Endothelial cell of umbilical vein (primary cell): Measurements from ENCODE around the gene PTPN2. TPM values are rescaled to one million over a fixed set of nuclear protein-coding genes. Genes with fewer than 3 reads are reported as not detected.

ENCODE experiments used
- BruUV-seq: library from RNA; stranded (reverse); fragments of 400-500 nt; replicated peaks from 2 replicates; lab custom pipeline; 2021; lab: Mats Ljungman, UMichigan
- CTCF ChIA-PET: fragments of 300-600, 350-600 bp; sonication (Branson Sonifier 250); formaldehyde crosslinking; loops from one replicate; lab custom pipeline; 2021; ENCODE audit warnings: antibody characterized with exemption, inconsistent platforms; lab: Charles Lee
- POLR2A ChIA-PET: fragments of 300-600, 350-600 bp; sonication (Branson Sonifier 250); formaldehyde crosslinking; loops from one replicate; lab custom pipeline; 2021; ENCODE audit warnings: antibody characterized with exemption, inconsistent platforms; lab: Charles Lee
- DNase-seq: peaks from one replicate; pipeline ENCODE4 v3.0.0-alpha.2; 2011; ENCODE audit warnings: low read depth, low spot score
- FAIRE-seq: peaks from 2 replicates; lab custom pipeline; 2011; peaks lifted over from hg19 to GRCh38; lab: Jason Lieb, UNC
- H2AFZ ChIP-seq: 2 replicates; pipeline ENCODE4 v1.6.0; 2012; ENCODE audit warnings: low read depth, low read length, control low read depth, inconsistent platforms
- H3K27ac ChIP-seq: 2 replicates; pipeline ENCODE4 v1.5.1; 2011; ENCODE audit warnings: low read depth, mild to moderate bottlenecking, control low read depth, low read length, moderate library complexity; ENCODE audit not compliant: insufficient read depth
- H3K27me3 ChIP-seq, 2 experiments: 2 replicates each; pipeline versions ENCODE4 v1.6.0 to v1.6.1; 2011; ENCODE audit warnings: low read length in 2 of 2, mixed read lengths in 1 of 2; ENCODE audit not compliant: control insufficient read depth in 2 of 2, insufficient read depth in 2 of 2
- H3K36me3 ChIP-seq, 2 experiments: 2 replicates in 1 of 2; 3 replicates in 1 of 2; pipeline ENCODE4 v1.5.1; 2011; ENCODE audit warnings: low read length in 2 of 2, mild to moderate bottlenecking in 1 of 2, moderate library complexity in 1 of 2; ENCODE audit not compliant: control insufficient read depth in 2 of 2, insufficient read depth in 2 of 2; ENCODE audit errors: extremely low read depth in 1 of 2
- H3K4me1 ChIP-seq: 3 replicates; pipeline ENCODE4 v1.5.1; 2011; ENCODE audit warnings: mild to moderate bottlenecking, low read length; ENCODE audit not compliant: control insufficient read depth, insufficient read depth; ENCODE audit errors: extremely low read depth
- H3K4me2 ChIP-seq: 2 replicates; pipeline ENCODE4 v1.6.1; 2011; ENCODE audit warnings: low read length, control low read depth, mixed read lengths; ENCODE audit not compliant: insufficient read depth
- H3K4me3 ChIP-seq, 3 experiments: fragments of 200-600 bp in 1 of 3; sonication (generic), shearing (Covaris generic) in 1 of 3; replicated peaks in 1 of 3; 2 replicates each; pipeline ENCODE4 v1.5.1; 2011 to 2016; ENCODE audit warnings: control low read depth in 3 of 3, low read length in 3 of 3, mild to moderate bottlenecking in 2 of 3, inconsistent platforms in 1 of 3, low read depth in 1 of 3, moderate library complexity in 1 of 3; ENCODE audit not compliant: insufficient read depth in 1 of 3
- H3K79me2 ChIP-seq: 2 replicates; pipeline ENCODE4 v1.6.0; 2012; ENCODE audit warnings: low read length, inconsistent platforms; ENCODE audit not compliant: control insufficient read depth, insufficient read depth
- H3K9ac ChIP-seq: replicated peaks from 2 replicates; pipeline ENCODE3; 2011; ENCODE audit warnings: low read length, control low read depth; ENCODE audit not compliant: insufficient read depth; ENCODE audit errors: extremely low read depth
- H3K9me1 ChIP-seq: replicated peaks from 3 replicates; pipeline ENCODE4 v1.6.0; 2011; ENCODE audit warnings: mild to moderate bottlenecking, low read length; ENCODE audit not compliant: control insufficient read depth, insufficient read depth; ENCODE audit errors: extremely low read depth
- H3K9me3 ChIP-seq: replicated peaks from 2 replicates; pipeline ENCODE4 v1.5.1; 2012; ENCODE audit warnings: low read length, inconsistent platforms; ENCODE audit not compliant: control insufficient read depth, insufficient read depth
- H4K20me1 ChIP-seq: replicated peaks from 2 replicates; pipeline ENCODE3; 2011; ENCODE audit warnings: mild to moderate bottlenecking, low read length; ENCODE audit not compliant: control insufficient read depth, insufficient read depth; ENCODE audit errors: extremely low read depth
- EZH2 ChIP-seq: IDR thresholded peaks from 2 replicates; pipeline ENCODE4 v1.6.1; 2012; ENCODE audit warnings: borderline replicate concordance, low read depth, mild to moderate bottlenecking, moderate library complexity, low read length, inconsistent platforms; ENCODE audit not compliant: severe bottlenecking
- FOS ChIP-seq: IDR thresholded peaks from 2 replicates; pipeline ENCODE4 v1.6.1; 2011; ENCODE audit warnings: mild to moderate bottlenecking, low read length, moderate library complexity, borderline replicate concordance; ENCODE audit not compliant: insufficient read depth
- GATA2 ChIP-seq: IDR thresholded peaks from 2 replicates; pipeline ENCODE4 v1.7.0; 2011; ENCODE audit warnings: low read depth, mild to moderate bottlenecking, moderate library complexity, mixed read lengths, low read length; ENCODE audit not compliant: insufficient read length, insufficient read depth
- JUN ChIP-seq: IDR thresholded peaks from 2 replicates; pipeline ENCODE4 v1.6.1; 2011; ENCODE audit warnings: borderline replicate concordance, low read depth; ENCODE audit not compliant: insufficient read length, insufficient read depth
- MAX ChIP-seq: IDR thresholded peaks from 2 replicates; pipeline ENCODE4 v1.6.1; 2011; ENCODE audit not compliant: insufficient read depth, insufficient read length
- MYC ChIP-seq: IDR thresholded peaks from one replicate; pipeline ENCODE4 v1.6.1; 2011; ENCODE audit warnings: mild to moderate bottlenecking, low read depth, low read length
- POLR2A ChIP-seq: IDR thresholded peaks from 2 replicates; pipeline ENCODE4 v1.6.1; 2012; ENCODE audit warnings: low read depth, mild to moderate bottlenecking, control low read depth, low read length
- POLR2AphosphoS5 ChIP-seq: IDR thresholded peaks from 2 replicates; pipeline ENCODE4 v1.6.1; 2012; ENCODE audit warnings: low read depth, mild to moderate bottlenecking, control low read depth, low read length, moderate library complexity; ENCODE audit not compliant: insufficient read depth
- dilution Hi-C: fragments of 300-500 bp; cut with MboI; formaldehyde crosslinking; loops from one replicate; pipeline ENCODE4 v1.15.0; 2019; ENCODE audit warnings: low sequenced_read_pairs; ENCODE audit not compliant: extremely low pct_ligation_motif_present
- intact Hi-C: fragments of 100-400 bp; cut with micrococcal nuclease; formaldehyde crosslinking; loops from one replicate; pipeline ENCODE4 v1.10.0; 2022
- polyA plus RNA-seq, 4 experiments: library from polyadenylated mRNA; depleted of rRNA in 3 of 4; stranded (reverse) in 3 of 4; unstranded in 1 of 4; fragments of >200 nt; gene quantifications; 2 replicates each; pipeline versions ENCODE4 v1.2.1 to v1.2.3, GENCODE V29; 2011 to 2012; ENCODE audit warnings: missing spikeins in 1 of 4
- total RNA-seq: library from RNA; stranded (reverse); gene quantifications from 2 replicates; pipeline ENCODE4 v1.2.3, GENCODE V29; 2021
- TF ChIP-seq, protein P1 (sequence below), 2 donors: IDR thresholded peaks; 1 replicate in 1 of 2; 2 replicates in 1 of 2; pipeline ENCODE4 v1.5.1; 2011; ENCODE audit warnings: low read length in 2 of 2, mild to moderate bottlenecking in 2 of 2, moderate library complexity in 2 of 2, control low read depth in 1 of 2, inconsistent platforms in 1 of 2, low read depth in 1 of 2; ENCODE audit not compliant: insufficient read depth in 1 of 2; ENCODE audit errors: extremely low read depth in 1 of 2

PTPN2 gene
- total and polyA plus RNA-seq, 2 donors (not counting 3 experiments of a cell fraction or from before 2014, with no cell fraction given): 8.2 to 20.9 TPM

- DNase-seq: no peak
Measured at GRCh38 chr18:12837747-12838146, 46.3 kb downstream of the PTPN2 start.

More at GRCh38 chr18:12837747-12838146, 46.3 kb downstream of the PTPN2 start:
- ChIA-PET CTCF (no interaction called here), POLR2A (no interaction called here)
- H4K20me1 ChIP-seq: no peaks in the 10 kb centered on the region
- no peak overlapping the region for H2AFZ ChIP-seq
- H3K27me3 ChIP-seq: no peaks in the 10 kb centered on the region
- TF ChIP-seq JUN: no peak
- no peak for TF ChIP-seq FOS
- TF ChIP-seq GATA2: no peak
- no peak for TF ChIP-seq POLR2AphosphoS5
- no peak for TF ChIP-seq MYC
- TF ChIP-seq POLR2A: no peak
- no peak for TF ChIP-seq MAX
- no peak for TF ChIP-seq EZH2
- TF ChIP-seq, protein P1, sequence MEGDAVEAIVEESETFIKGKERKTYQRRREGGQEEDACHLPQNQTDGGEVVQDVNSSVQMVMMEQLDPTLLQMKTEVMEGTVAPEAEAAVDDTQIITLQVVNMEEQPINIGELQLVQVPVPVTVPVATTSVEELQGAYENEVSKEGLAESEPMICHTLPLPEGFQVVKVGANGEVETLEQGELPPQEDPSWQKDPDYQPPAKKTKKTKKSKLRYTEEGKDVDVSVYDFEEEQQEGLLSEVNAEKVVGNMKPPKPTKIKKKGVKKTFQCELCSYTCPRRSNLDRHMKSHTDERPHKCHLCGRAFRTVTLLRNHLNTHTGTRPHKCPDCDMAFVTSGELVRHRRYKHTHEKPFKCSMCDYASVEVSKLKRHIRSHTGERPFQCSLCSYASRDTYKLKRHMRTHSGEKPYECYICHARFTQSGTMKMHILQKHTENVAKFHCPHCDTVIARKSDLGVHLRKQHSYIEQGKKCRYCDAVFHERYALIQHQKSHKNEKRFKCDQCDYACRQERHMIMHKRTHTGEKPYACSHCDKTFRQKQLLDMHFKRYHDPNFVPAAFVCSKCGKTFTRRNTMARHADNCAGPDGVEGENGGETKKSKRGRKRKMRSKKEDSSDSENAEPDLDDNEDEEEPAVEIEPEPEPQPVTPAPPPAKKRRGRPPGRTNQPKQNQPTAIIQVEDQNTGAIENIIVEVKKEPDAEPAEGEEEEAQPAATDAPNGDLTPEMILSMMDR (IDR thresholded peaks at IDR 0.05; ENCODE audit: extremely low read depth in 1 of 2, insufficient read depth in 1 of 2, low read depth in 1 of 2, low read length in 2 of 2): no peak
- peaks cover 2 to 3% of the 10 kb centered on the region in 2 experiments for H3K36me3 ChIP-seq
- FAIRE-seq: no peak
- dilution Hi-C loops: no loop called here
- H3K27ac ChIP-seq: no peak overlapping the region
- no TSS peak for BruUV-seq
- H3K4me3 ChIP-seq: no peak overlapping the region
- H3K9ac ChIP-seq: no peak overlapping the region
- H3K9me1 ChIP-seq: no peaks in the 10 kb centered on the region
- H3K9me3 ChIP-seq: no peaks in the 10 kb centered on the region
- intact Hi-C loops: no loop called here
- H3K79me2 ChIP-seq: peaks cover 9% of the 10 kb centered on the region
- H3K4me1 ChIP-seq: no peaks in the 10 kb centered on the region
- H3K4me2 ChIP-seq: no peak overlapping the region
